HG03039 (cell line): Measurements from ENCODE around the gene ZC3HAV1.
"Not testable (repeated sequence)": the region's sequence is repeated elsewhere in the genome, so short reads cannot be mapped to it uniquely, and the experiment has no call there.

Source experiments
- ATAC-seq: cut with Tn5 transposase; IDR thresholded peaks from one replicate; pipeline ENCODE4 v1.9.1; 2021; ENCODE audit warnings: mild to moderate bottlenecking, moderate library complexity; ENCODE audit not compliant: unreplicated experiment

The ZC3HAV1 gene

DNA sequence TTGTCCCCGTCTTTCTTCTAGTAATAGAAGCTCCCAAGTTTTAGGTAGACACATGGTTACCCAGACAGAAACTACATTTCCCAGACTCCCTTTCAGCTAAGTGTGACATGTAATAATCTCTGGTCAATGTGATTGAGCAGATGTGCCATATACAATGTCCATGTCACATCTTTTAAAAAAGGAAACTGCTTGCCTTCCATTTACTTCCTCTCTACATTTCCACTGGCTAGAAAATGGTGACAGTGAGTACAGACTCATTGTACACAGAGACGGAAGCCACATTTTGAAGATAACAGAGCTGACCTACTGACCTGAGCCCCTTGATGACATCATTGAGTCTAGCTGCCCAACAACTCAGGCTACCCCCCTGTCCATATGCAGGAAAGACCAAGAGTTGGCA lies 21.3 kb downstream of the ZC3HAV1 start:
- ATAC-seq: no peak

DNA sequence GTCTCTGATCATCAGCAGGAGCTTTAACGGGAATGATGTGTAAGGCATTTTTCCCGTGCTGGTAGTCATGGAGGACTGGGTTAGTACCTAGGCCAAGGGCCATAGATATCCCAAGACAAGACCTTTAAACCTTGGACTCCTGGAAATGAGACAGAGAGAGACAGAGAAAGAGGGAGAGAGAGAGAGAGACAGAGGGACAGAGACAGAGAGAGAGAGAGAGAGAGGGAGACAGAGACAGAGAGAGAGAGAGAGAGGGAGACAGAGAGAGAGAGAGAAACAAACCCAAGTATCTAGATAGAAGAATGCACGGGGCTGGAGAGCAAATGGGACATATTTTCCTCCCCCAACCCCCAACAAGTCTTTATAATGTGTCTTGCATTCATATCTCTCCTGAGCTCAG lies 22.3 kb downstream of the ZC3HAV1 start:
- ATAC-seq: no peak

- ATAC-seq: no peak
These were observed 23.1 kb downstream of the ZC3HAV1 start for GRCh38 chr7:139086454-139086853.

GRCh38 chr7:139084709-139085108 lies 24.8 kb downstream of the ZC3HAV1 start:
- ATAC-seq: no peak

GRCh38 chr7:139081584-139081983 lies 27.9 kb downstream of the ZC3HAV1 start:
- ATAC-seq: no peak

- ATAC-seq: no peak
These were observed 28.6 kb downstream of the ZC3HAV1 start for GRCh38 chr7:139080905-139081304.

DNA sequence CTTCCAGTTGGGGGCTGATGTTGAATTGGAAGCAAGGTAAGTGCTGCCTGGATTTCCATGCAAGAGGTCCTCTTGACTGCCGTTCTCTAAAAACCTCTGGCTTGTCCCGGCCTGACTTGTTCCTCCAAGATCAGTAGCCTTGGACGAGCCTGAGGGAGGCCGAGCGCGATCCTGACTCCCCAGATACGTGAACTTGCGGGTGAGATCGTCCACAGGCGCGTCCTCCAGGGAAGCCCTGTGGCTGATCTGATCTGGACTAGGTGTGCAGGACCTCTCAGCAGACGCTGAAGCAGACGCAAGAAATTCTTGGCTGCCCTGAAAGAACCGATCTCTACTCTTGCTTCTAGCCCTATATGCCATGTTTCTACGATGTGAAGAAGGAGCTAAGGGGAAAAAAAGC lies 29.7 kb downstream of the ZC3HAV1 start:
- no peak for ATAC-seq

DNA sequence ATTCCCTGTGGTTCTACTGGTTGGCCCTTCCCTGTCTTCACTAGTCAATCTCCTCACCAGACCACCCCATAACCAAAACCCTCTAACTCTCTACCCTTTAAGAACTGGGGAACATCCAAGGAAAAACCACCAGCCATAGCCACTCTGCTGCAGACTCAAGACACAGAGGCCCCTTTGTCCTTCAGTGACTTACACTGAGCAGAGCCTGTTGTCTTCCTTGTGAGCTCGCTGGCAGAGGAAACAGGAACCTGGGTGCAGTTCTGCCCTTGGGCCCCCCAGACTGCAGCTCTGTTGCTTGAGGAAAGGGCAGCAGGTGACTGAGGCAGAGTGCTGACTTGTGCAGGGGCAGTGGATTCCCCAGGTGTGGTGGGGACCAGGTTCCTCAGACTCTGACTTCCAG lies 30.6 kb downstream of the ZC3HAV1 start:
- ATAC-seq: no peak

DNA sequence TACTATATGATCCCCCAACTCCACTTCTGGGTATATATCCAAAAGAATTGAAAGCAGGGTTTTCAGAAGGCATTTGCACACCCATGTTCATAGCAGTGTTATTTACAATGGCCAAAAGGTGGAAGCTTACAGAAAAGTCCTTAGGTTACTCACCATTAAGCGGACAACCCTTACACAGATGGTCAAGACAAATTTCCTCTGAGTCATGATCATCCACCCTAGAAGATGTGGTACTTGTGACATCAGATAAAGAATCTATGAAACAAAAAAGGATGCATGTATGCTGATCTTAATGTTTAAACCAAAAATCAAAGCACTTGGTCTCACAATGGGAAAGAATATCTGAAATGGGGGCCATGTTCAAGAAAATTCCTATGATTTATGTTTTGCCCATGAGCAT lies 31.1 kb downstream of the ZC3HAV1 start:
- ATAC-seq: no peak

DNA sequence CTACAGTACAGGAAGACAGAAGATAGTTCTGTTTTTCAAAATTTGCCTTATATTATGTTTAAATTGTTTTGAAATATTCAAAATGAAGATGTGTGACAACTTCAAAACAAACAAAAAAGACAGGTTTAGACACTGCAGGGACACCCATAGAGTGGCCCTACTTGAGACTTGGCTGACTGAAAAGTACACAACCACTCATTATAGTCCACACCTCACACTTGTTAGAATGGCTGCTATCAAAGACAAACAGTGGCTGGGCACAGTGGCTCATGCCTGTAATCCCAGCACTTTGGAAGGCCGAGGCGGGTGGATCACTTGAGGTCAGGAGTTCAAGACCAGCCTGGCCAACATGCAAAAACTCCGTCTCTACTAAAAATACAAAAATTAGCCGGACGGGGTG lies 31.8 kb downstream of the ZC3HAV1 start:
- not testable (repeated sequence) for ATAC-seq

DNA sequence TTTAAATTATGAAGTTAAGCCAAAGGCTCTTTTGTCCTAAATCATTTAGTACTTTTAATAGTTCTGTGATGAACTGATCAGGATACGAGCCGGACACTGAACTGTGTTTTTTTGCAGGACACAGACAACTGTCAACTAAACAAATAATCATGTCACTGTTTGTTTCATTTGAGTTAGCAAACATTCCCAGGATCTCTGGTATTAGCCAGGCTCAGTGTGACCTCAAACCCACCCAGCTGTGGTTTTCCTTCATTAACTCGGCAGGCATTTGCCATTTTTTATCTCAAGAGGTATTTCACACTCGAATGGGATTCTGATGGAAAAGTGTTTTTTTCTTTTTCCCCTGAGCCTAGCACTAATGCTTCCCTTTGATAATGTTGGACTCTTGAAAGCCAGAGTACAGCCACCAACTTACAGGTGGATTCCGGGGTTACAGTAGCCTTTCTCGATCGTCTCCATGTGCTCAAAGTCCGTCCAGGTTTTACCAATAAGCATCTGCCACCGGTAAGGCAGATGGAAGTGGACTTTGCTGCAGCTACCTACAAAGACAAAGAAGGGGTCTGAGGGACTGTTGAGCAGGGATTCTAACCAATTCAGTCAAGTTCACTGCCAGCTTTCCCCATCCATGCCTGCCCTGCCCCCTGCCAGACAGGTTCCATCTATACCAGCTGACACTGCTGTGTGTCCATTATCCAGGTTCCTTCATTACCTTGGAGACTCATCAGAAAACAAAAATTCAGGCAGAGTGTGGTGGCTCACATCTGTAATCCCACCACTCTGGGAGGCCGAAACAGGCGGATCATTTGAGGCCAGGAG lies 33.4 kb downstream of the ZC3HAV1 start:
- no peak for ATAC-seq

DNA sequence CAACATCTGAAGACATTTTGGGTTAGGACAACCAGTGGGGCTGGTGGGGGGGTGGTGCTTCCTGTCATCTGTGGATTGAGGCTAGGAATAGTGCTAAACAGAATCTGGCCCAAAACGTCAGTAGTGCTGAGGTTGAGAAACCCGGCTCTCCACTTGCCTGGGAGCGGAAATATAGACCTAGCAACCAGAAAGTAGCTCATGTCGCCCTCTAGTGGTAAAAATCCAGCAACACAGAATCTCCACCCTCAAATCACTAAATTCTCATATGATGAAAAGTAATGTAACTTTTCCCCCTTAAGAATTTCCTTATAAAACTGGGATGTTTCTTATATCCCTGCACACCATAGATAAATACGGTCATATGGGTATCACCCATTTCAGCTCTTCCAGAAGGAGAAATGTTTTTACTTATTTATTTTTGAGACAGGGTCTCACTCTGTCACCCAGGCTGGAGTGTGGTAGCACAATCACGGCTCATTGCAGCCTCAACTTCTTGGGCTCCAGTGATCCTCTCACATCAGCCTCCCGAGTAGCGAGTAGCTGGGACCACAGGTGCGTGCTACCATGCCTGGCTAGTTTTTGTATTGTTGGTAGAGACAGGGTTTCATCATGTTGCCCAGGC lies 34.4 kb downstream of the ZC3HAV1 start:
- peak; percentile 75 for ATAC-seq

DNA sequence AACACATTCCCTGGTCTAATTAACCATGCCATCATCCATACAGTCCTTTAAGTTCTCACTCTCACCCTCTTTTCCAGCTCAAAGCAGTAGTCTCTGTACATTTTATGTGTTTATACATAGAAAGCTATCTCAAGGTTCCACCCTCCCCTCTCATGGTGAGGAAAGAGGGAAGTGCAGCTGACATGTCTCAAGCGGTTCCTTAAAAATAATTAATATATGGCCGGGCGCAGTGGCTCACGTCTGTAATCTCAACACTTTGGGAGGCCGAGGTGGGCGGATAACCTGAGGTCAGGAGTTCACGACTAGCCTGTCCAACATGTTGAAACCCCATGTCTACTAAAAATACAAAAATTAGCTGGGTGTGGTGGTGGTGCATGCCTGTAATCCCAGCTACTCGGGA lies 36.7 kb downstream of the ZC3HAV1 start:
- ATAC-seq: no peak

DNA sequence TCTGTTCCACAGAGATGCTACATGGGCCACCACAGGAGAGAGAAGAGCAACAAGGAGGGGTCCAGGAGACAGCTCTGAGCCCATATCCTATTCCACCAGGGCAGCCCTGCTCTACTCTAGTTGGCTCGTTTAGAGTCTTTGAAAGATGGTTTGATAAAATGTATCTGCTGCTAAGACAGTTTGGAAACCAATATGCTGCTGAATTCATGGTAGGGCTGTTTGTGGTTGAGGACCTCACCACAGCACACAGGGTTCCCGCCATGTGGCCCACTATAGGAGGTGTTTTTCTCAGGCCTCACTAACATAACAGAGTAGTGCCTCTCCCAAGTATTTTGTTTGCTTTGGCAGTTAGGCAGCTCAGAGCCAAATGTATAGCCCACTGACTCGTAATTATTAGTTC lies 37.8 kb downstream of the ZC3HAV1 start:
- ATAC-seq: no peak

DNA sequence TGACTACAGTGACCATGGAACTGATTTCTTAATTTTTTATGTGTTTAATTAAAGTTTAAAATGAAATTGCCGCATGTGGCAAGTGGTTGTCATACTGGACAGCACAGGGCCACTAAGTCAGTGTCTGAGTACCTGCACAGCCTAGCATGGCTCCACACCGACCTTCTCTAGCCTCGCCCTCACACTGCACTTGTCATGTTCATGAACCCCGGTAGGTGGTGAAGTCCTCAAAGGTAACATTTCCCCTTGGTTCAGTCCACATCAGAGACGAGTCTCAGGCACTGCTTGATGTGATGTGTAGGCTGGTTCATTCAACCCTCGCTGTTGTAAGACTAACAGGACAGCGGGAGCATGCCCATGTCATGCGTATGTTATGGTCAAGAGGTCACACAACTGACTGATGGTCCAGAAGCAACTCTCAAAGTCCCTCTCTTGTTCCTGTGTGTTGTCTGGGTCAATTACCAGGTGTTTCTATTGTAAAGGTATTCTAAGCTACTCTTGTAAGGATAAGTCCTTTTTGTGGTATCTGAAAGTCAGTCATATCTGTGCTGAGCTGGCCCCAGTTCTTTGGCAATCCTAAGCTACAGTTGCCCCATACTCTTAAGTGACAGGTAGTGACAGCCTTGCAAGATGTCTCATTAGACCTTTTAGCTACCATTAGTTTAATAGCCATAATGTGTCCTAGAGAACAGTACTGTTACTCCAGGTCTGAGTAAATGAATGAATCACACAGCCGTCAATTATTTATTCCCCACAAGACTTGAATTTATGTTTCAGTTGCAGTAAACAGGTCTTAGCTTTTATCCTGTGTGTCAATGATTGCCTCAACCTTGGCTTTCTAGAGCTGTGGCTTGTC lies 40.7 kb downstream of the ZC3HAV1 start:
- ATAC-seq: no peak

GRCh38 chr7:139066315-139066714 lies 43.2 kb downstream of the ZC3HAV1 start:
- ATAC-seq: no peak

- ATAC-seq: no peak
These were observed 44.2 kb downstream of the ZC3HAV1 start for GRCh38 chr7:139065323-139065722.

GRCh38 chr7:139061416-139061815 lies 48.1 kb downstream of the ZC3HAV1 start:
- no peak for ATAC-seq

DNA sequence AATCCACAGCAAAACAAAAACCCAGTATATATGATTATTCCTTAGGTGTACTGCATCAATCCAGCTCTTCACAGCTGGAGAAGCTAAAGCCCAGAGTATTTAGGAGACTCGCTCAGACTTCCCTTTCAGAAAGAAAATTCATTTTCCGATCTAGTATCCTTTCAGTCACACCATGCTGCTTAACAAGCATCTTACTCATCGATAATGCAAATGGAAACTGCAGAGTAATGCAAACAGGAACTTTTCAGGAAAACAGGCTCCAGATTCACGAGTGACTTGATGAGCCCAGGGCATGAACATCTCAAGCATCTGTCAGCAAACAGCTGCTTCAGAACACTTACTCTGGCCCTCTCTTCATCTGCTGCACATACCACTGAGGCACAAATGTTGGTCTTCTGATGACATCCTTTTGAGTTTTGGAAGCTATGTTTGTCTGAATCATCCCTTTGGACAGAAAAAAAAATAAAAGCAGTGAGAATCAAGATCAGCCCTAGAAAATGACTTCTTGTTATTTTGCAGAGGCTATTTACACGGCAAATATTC lies 48.8 kb downstream of the ZC3HAV1 start:
- ATAC-seq: no peak

- no peak for ATAC-seq
These were observed 49.6 kb downstream of the ZC3HAV1 start for GRCh38 chr7:139059905-139060304.

DNA sequence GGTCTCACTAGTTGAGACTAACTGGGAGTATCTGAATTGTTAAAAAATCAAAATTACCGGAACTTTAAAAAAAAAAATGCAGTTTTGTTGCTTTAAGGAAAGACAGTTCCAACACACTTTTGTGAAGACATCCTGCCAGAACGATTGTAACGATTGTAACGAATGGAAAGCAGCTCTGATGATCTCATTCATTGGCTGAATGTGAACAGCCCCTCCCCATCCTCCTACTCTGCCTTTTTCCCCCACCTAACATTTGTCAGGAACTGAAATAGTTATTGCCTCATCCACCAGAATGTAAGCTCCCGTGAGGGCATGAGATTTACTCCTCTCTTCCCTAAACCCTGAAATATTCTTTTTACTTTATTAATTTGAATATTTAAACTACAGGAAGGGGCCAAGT lies 50.6 kb downstream of the ZC3HAV1 start:
- ATAC-seq: no peak
